ENCODE measurements around the gene PSTPIP1.

PSTPIP1 gene

DNA sequence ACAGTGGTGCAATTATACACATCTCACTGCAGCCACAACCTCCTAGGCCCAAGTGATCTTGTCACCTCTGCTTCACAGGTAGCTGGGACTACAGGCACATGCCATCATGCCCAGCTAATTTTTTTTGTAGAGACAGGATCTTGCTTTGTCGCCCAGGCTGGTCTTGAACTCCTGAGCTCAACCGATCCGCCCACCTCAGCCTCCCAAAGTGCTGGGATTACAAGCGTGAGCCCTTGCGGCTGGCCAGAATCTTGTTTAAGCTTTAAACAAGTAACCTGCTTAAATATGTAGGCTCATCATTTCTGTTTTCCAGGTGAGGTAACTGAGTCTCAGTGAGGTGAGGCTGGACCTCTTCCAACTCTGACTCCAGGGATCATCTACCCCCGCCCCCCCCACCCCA lies 7.7 kb upstream of the PSTPIP1 start:
- H3K4me3 Mint-ChIP-seq, result no peak overlapping the region
- H3K9me3 Mint-ChIP-seq (ENCODE audit: low read depth), result no peaks in the 10 kb centered on the region
- H3K4me1 Mint-ChIP-seq (ENCODE audit: low read depth), result peaks cover 28% of the 10 kb centered on the region

DNA sequence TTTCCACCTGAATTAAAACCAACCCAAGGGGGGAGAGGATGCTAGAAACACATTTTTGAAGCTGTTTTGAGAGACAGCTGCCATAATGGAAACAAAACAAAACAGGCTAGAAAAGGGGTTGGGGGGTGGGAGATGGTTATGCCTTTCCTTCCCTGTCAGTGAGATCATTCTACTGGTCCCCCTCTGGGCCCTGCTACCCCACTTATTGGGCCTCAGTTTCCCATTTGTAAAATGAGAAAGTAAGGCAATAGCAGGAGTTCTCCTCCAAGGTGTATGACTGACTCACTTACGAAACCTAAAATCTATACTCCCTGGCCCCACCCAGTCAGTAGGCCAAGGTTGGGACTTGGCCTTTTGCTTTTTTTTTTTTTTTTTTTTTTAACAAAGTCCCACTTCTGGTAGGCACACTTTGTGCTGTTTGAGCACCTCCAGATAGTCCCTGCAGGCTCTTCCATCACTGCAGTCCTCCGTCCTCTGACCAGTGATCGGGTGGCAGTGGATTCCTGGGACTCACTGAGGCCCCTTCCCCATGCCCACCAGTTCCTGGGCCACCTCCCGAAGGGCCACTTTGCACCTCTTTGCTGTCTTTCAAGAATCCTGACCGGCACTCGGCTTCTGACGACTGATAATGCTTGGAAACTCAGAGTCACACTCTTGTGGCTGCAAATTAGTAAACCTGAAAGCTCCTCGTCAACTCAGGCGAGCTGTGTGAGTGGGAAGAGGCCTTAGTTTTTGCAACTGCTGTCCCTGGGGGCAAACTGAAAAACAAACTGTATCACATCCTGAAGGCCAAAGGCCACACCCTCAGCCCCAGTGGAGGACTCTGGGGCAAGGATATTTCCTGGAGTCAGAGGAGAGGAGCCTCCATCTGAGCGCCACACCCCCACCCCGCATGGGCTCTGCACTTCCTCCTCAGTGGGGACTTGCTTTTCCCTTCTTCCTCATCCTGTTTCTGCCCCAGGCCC lies 6.7 kb upstream of the PSTPIP1 start:
- Mint-ChIP-seq H3K27ac (peak overlapping the region; percentile 97), H3K4me1 (ENCODE audit: low read depth) (peaks cover 32% of the 10 kb centered on the region), H3K9me3 (ENCODE audit: low read depth) (no peaks in the 10 kb centered on the region), H3K27me3 (no peaks in the 10 kb centered on the region), H3K36me3 (peaks cover 3% of the 10 kb centered on the region), H3K4me3 (peak overlapping the region; percentile 64)

More for the DNA sequence above, 7.7 kb upstream of the PSTPIP1 start:
- Mint-ChIP-seq H3K27ac (peak overlapping the region; percentile 28), H3K36me3 (peaks cover 3% of the 10 kb centered on the region), H3K27me3 (no peaks in the 10 kb centered on the region)

DNA sequence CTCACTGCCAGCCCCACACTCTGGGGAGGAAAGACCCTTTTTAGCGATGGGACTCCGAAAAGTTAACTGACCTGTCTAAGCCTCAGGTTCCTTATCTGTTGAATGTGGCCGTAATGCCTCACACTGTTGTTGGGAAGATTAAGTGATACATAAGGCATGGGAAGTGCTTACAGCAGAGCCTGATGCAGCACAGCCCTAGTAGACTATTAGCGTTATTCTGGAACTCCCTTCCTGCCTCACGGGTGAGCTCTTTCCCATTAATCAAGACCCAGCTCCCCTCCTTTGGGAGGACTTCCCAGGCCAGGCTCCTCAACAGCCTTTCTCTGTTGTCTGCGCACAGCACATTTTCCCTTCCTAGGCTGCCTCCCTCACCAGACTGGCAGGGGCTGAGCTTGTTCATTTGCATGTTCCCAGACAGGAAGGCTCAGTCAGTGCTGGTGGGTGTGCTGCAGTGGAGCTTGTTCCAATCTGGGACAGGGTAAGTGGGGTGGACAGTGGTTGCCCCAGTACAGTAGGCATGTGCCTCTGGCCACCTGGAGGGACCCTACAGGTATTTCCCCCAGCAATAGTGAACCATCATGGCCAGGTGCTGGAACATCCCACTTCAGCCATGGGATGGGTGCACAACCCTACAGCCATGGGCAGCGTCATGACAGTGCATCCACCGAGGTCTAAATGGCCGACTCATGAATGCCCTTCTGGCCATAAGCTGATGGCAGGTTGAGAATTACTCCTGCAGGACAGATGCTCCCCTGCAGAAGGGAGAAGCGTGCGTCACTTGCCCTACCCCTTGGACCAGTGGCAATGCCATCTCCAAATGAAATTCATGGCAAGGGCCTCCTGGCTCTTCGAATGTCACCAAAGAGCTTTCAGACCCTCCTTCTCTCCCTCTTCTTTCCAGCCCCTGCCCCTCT lies 5.8 kb upstream of the PSTPIP1 start:
- Mint-ChIP-seq H3K4me3 (peak overlapping the region; percentile 64), H3K36me3 (peaks cover 3% of the 10 kb centered on the region), H3K9me3 (ENCODE audit: low read depth) (no peaks in the 10 kb centered on the region), H3K27ac (peak overlapping the region; percentile 97), H3K4me1 (ENCODE audit: low read depth) (peaks cover 42% of the 10 kb centered on the region), H3K27me3 (no peaks in the 10 kb centered on the region)

DNA sequence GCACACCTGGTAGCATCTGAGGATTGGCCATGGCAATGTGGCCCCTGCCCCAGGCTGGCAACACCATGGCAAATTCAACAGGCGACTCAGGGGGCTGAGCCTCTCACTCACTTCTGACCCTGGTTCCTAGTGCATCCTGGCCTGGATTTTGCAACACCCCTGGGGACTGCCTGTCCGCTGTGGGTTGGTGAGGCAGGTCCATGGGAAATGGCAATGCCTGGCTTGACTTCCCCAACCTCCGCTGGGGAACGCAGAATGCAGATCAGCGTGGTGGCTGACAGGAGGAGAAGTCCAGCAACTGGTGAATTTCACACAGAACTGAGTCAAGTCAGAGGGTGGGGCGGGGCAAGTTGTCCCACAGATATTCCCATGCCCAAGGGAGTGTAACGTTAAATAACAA lies 3.9 kb upstream of the PSTPIP1 start:
- H3K4me1 Mint-ChIP-seq (ENCODE audit: low read depth), result peaks cover 53% of the 10 kb centered on the region
- H3K36me3 Mint-ChIP-seq, result peaks cover 3% of the 10 kb centered on the region
- peak overlapping the region; percentile 52 for H3K27ac Mint-ChIP-seq
- no peaks in the 10 kb centered on the region for H3K27me3 Mint-ChIP-seq
- H3K4me3 Mint-ChIP-seq, result no peak overlapping the region
- no peaks in the 10 kb centered on the region for H3K9me3 Mint-ChIP-seq (ENCODE audit: low read depth)

DNA sequence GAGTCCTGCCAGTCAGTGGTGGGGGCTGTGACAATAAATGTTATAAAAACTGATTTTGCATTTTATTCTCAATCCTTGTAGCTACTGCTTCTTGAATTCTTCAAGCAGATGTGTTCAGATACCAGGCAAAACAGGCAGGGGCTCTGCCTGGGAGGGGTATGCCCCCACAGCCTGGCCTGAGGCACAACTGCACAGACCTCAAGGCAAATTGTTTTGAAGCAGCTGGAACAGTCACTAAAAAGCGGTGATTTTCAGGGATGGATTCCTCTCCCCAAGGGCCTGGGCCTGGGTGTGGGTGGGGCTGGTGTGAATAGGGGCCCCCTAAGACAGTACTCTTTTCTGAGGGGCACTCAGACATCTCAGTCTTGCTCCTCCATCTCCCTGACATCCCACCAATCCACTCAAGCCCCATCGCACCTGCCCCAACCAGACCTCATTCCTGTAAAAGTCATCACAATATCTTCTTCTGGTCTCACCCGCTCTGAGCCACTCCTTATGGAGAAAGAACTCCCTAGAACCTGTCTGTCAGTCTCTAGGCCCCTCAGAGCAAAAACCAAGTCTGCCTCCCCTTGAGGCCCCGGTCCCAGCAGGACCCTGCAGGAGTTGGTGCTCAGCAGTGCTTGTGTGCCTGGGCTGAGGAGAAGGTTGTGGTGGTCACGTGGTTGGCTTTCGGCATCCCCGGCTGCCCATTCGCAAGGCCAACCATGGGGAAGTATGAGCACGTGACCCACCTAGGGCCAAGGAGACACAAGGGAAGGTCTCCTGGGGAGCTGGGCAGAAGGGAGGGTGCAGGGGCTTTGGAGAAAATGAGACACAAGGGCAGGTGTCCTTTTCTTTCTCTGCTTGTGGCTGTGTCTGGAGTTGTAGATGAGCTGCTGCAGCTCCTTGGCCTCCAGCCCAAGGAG lies 2.9 kb upstream of the PSTPIP1 start:
- H3K4me1 Mint-ChIP-seq (ENCODE audit: low read depth), result peaks cover 55% of the 10 kb centered on the region
- H3K27ac Mint-ChIP-seq, result peak overlapping the region; percentile 10
- H3K9me3 Mint-ChIP-seq (ENCODE audit: low read depth), result no peaks in the 10 kb centered on the region
- H3K4me3 Mint-ChIP-seq, result no peak overlapping the region
- peaks cover 3% of the 10 kb centered on the region for H3K36me3 Mint-ChIP-seq
- no peaks in the 10 kb centered on the region for H3K27me3 Mint-ChIP-seq

DNA sequence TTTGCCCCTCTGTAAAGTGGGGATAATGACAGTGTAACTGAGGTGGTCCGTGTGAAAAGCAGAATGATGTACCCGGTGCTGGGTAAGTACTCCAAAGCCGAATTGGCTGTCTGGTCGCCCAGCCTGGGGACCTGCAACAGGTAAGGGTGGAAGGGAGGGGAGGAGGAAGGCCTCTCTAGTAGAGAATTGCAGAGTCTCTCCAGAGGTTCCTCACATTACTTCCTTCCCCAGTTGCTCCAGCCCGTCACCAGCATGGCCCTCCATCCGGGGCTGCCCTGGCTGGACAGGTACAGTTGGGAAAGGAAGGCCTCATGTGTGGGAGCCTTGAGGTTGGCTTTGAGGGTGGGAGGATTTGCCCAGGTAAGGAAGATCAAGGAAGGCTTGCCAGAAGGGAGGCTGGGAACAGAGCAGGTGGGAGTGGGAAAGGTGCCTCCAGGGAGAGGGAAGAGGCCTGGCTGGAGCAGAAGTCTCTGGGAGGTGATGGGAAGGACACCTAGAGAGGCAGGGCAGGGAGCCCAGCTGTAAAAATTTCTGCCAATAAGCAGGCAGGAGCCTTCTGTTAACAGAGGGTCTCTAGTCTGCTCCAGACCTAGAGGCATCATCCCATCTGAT lies 1.7 kb upstream of the PSTPIP1 start:
- Mint-ChIP-seq H3K27me3 (no peaks in the 10 kb centered on the region), H3K9me3 (ENCODE audit: low read depth) (no peaks in the 10 kb centered on the region), H3K4me1 (ENCODE audit: low read depth) (peaks cover 59% of the 10 kb centered on the region), H3K27ac (peak overlapping the region; percentile 93), H3K4me3 (peak overlapping the region; percentile 54), H3K36me3 (peaks cover 4% of the 10 kb centered on the region)

DNA sequence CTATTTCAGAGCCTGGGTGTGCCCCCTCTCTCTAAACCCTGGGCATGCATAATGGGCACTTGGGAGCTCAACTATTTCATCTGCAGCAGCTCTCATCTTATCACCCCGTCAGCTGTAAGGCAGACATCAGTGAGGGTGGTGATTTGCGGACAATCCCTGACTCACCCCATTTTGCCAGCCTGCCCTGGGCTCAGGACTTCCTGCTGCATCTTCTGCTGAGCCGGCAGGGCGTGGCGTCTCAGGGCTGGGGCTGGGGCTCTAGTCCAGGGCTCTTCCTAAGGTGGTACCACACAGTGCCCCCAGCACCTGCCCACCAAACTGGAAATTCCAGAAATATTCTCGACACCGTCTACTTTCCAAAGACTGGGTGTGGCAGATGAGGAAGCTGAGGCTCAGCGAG lies 925 bp upstream of the PSTPIP1 start:
- Mint-ChIP-seq H3K4me1 (ENCODE audit: low read depth) (peaks cover 59% of the 10 kb centered on the region), H3K27ac (peak overlapping the region; percentile 93), H3K4me3 (peak overlapping the region; percentile 91), H3K27me3 (no peaks in the 10 kb centered on the region), H3K9me3 (ENCODE audit: low read depth) (no peaks in the 10 kb centered on the region), H3K36me3 (peaks cover 4% of the 10 kb centered on the region)

DNA sequence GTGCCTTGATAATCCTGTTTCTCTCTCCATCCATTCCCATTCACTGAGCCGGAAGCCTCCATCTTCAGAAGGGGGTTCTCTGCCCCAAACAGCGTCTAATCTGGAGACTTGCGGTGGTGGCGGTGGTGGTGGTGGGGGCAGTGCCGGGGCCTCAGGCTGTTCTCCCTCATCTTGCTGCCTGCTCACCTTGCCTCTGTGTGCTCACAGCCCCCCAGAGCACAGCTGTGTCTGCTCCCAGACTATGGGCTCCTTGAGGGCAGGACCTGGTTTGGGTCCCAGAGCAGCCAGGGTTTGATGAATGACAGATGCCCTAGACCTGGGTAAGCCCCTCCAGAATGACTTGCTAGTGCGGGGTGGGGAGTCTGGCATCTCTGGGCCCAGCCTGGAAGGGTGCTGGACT lies 430 bp upstream of the PSTPIP1 start:
- H3K4me3 Mint-ChIP-seq, result peak overlapping the region; percentile 91
- peak overlapping the region; percentile 93 for H3K27ac Mint-ChIP-seq
- H3K27me3 Mint-ChIP-seq, result no peaks in the 10 kb centered on the region
- H3K4me1 Mint-ChIP-seq (ENCODE audit: low read depth), result peaks cover 61% of the 10 kb centered on the region
- H3K36me3 Mint-ChIP-seq, result peaks cover 4% of the 10 kb centered on the region
- no peaks in the 10 kb centered on the region for H3K9me3 Mint-ChIP-seq (ENCODE audit: low read depth)

DNA sequence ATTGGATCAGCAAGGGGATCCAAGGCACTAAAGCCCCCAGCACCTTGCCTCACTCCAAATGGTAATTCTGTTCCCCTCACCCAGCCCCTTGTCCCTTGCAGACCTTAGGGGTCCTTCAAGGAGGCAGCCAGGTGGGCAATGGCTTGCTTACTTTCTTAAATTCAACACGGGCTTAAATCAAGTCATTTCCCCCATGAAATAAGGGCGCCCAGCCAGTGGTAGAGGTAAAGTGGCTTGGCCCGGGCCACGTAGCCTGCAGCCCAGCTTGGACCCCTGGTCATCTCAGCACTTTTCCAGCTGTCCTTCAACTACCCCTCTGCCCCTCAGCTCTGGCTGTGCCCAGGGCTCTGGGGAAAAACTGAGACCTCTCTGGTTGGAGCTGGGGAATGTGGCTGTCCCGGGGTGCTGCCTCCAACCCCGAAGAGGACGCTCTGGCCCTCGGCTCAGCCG lies 1.2 kb downstream of the PSTPIP1 start:
- H3K27ac Mint-ChIP-seq, result peak overlapping the region; percentile 93
- H3K9me3 Mint-ChIP-seq (ENCODE audit: low read depth), result no peaks in the 10 kb centered on the region
- H3K4me3 Mint-ChIP-seq, result peak overlapping the region; percentile 91
- H3K4me1 Mint-ChIP-seq (ENCODE audit: low read depth), result peaks cover 67% of the 10 kb centered on the region
- H3K27me3 Mint-ChIP-seq, result no peaks in the 10 kb centered on the region
- H3K36me3 Mint-ChIP-seq, result peaks cover 2% of the 10 kb centered on the region

DNA sequence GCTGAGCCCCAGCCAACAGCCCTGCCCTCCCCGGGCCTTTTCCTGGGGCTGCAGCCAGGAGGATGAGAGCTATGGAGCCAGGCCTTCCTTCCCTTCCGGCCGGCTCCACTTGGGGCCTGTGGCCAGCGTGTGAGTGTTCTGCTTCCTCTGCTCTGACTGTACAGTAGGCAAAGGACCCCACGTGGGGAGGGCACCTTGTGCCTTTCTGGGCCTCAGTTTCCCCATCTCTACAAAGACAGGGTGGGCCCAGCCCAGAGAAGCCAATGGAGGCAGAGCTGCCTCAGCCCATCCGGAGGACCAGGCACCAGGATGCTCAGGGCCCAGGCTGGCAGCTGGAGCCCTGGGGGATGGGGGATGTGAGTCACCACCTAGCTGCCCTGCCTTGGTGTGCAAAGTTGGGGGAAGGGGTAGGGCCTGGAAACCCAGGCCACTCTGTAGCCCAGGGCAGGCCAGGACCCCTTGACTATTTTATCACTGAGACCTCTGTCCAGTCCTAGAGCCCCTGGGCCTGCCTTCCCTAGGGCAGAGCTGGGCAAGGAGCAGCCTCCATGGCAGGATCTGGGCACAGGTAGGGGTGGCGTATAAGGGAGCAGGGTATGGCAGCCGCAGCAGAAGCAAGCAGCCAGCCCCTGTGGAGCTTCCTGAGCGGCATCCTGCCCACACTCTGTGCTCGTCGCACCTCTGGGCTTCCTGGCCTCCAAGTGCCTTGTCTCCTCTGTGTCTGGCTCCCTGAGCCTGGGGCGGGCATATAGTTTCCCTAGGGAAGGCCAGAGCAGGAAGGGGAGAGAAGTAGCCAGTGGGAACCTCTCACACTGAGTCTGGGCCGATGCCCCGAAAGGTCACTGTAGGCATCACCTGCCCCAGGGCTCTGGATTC lies 1.8 kb downstream of the PSTPIP1 start:
- Mint-ChIP-seq H3K4me1 (ENCODE audit: low read depth) (peaks cover 73% of the 10 kb centered on the region), H3K9me3 (ENCODE audit: low read depth) (no peaks in the 10 kb centered on the region), H3K27ac (peak overlapping the region; percentile 93), H3K4me3 (peak overlapping the region; percentile 91), H3K36me3 (peaks cover 2% of the 10 kb centered on the region), H3K27me3 (no peaks in the 10 kb centered on the region)

DNA sequence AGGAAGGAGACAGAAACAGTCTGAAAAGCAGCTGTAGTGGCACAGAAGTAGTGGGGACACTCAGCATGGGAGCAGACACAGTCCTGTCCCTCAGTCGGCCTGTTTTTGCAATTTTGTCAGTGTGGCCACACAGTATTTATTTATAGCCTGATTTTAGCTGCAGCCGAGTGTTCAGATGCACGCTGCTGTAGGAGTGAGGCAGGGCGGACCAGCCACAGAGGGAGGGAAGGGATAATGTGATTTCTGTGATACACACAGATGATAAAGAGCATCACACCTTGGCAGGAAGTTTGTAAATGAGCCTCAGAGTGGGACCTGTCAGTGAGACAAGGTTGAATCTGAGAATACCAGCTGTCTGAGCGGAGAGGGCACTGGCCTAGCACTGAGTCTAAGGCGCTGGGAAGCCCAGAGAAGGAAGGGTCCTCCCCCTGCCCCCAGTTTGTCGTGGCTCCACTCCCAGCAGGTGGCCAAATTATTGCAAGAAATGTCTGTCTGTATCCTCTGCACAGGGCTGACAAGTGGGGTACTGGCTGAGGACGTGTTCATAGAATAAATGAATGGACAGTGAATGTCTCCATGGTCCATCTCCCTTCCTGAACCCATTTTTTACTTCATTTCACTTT lies 3.8 kb downstream of the PSTPIP1 start:
- Mint-ChIP-seq H3K9me3 (ENCODE audit: low read depth) (no peaks in the 10 kb centered on the region), H3K4me1 (ENCODE audit: low read depth) (peaks cover 81% of the 10 kb centered on the region), H3K27ac (peak overlapping the region; percentile 93), H3K27me3 (no peaks in the 10 kb centered on the region), H3K4me3 (peak overlapping the region; percentile 91), H3K36me3 (peaks cover 2% of the 10 kb centered on the region)

DNA sequence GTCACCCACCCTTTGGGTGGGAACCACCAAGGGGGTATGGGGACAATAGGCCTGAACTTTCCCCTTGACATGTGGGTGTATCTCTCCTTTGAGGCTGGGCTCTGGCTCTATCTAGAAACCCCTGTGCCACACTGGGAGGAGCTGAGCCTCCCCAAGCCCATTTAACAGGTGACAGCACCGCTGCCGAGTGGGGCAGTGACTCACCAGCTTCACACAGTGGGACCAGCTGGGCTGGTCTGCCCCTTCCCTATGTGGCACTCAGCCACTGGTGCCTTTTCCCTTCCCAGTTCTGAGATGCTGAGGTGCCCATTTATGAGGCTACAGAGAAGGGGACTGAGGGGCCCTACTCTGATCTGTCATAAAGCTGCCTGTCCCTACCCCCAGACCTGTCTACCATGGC lies 5.1 kb downstream of the PSTPIP1 start:
- no peak overlapping the region for H3K4me3 Mint-ChIP-seq
- H3K27me3 Mint-ChIP-seq, result no peaks in the 10 kb centered on the region
- H3K36me3 Mint-ChIP-seq, result peaks cover 7% of the 10 kb centered on the region
- H3K4me1 Mint-ChIP-seq (ENCODE audit: low read depth), result peaks cover 82% of the 10 kb centered on the region
- H3K9me3 Mint-ChIP-seq (ENCODE audit: low read depth), result no peaks in the 10 kb centered on the region
- H3K27ac Mint-ChIP-seq, result no peak overlapping the region

DNA sequence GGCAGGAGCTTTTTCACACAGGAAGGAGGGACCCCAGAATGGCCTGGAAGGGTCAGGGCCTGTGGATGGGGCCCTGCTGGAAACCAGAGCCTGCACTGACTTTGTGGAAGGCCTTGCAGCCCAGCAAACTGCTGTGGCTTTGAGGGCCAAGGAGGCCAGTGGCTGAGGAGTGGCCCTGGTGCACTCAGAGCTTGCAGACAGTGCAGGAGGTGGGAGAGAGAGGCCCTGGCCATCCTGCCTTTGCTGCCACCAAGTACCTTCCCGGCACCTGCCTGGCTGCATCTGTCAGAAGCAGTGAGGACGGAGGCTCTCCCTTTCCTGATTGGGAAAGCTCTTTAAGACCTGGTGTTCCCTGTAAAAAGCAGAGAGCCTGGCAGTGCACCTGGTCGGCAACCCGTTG lies 6.4 kb downstream of the PSTPIP1 start:
- Mint-ChIP-seq H3K27me3 (no peaks in the 10 kb centered on the region), H3K27ac (peak overlapping the region; percentile 64), H3K36me3 (peaks cover 7% of the 10 kb centered on the region), H3K4me1 (ENCODE audit: low read depth) (peaks cover 87% of the 10 kb centered on the region), H3K4me3 (peak overlapping the region; percentile 38), H3K9me3 (ENCODE audit: low read depth) (no peaks in the 10 kb centered on the region)
